Panc1 (cell line): ENCODE data around the gene ENTREP3.

Experiments
- POLR2AphosphoS5 ChIP-seq: IDR thresholded peaks from 2 replicates; pipeline ENCODE4 v1.6.1; 2012; ENCODE audit warnings: mild to moderate bottlenecking, low read depth, low read length, moderate library complexity
- SIN3A ChIP-seq: IDR thresholded peaks from 2 replicates; pipeline ENCODE4 v1.6.1; 2012; ENCODE audit warnings: low read depth, mild to moderate bottlenecking, low read length, moderate library complexity, borderline replicate concordance; ENCODE audit not compliant: insufficient read depth
- TCF7L2 ChIP-seq: IDR thresholded peaks from 2 replicates; pipeline ENCODE4 v1.6.1; 2011; ENCODE audit warnings: mild to moderate bottlenecking, low read depth, low read length, inconsistent platforms
- TF ChIP-seq, protein P1 (sequence below): fragments of 450-650 bp; IDR thresholded peaks from 2 replicates; pipeline ENCODE4 v1.5.1; 2017; ENCODE audit warnings: mild to moderate bottlenecking
- TF ChIP-seq, protein P2 (sequence below), 2 experiments: IDR thresholded peaks; 2 replicates each; pipeline ENCODE4 v1.6.1; 2011 to 2012; ENCODE audit warnings: low read depth in 2 of 2, control low read depth in 1 of 2, low read length in 1 of 2, mild to moderate bottlenecking in 1 of 2, moderate library complexity in 1 of 2; ENCODE audit not compliant: insufficient read depth in 1 of 2

DNA sequence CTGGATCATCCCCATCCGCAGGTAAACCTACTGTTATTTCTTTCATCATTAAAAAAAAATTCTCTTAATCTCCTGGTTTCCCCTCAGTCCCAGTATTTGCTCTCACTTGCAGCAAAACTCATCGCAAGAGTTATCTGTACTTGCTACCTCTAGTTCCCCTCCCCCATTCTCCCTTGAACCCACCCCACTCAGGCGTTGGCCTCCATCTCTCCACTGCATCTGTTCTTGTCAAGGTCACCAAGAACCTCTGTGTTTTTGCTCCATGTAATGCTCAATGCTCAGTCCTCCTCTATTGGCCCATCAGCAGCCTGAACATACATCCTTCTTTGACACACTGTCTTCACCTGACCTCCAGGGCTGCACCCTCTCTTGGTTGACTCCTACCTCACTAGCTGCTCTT, 41.4 kb upstream of the ENTREP3 start:
- TF ChIP-seq, protein P1, sequence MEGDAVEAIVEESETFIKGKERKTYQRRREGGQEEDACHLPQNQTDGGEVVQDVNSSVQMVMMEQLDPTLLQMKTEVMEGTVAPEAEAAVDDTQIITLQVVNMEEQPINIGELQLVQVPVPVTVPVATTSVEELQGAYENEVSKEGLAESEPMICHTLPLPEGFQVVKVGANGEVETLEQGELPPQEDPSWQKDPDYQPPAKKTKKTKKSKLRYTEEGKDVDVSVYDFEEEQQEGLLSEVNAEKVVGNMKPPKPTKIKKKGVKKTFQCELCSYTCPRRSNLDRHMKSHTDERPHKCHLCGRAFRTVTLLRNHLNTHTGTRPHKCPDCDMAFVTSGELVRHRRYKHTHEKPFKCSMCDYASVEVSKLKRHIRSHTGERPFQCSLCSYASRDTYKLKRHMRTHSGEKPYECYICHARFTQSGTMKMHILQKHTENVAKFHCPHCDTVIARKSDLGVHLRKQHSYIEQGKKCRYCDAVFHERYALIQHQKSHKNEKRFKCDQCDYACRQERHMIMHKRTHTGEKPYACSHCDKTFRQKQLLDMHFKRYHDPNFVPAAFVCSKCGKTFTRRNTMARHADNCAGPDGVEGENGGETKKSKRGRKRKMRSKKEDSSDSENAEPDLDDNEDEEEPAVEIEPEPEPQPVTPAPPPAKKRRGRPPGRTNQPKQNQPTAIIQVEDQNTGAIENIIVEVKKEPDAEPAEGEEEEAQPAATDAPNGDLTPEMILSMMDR, result no peak
- no peak for TF ChIP-seq POLR2AphosphoS5
- TF ChIP-seq SIN3A, result no peak
- TF ChIP-seq, protein P2, sequence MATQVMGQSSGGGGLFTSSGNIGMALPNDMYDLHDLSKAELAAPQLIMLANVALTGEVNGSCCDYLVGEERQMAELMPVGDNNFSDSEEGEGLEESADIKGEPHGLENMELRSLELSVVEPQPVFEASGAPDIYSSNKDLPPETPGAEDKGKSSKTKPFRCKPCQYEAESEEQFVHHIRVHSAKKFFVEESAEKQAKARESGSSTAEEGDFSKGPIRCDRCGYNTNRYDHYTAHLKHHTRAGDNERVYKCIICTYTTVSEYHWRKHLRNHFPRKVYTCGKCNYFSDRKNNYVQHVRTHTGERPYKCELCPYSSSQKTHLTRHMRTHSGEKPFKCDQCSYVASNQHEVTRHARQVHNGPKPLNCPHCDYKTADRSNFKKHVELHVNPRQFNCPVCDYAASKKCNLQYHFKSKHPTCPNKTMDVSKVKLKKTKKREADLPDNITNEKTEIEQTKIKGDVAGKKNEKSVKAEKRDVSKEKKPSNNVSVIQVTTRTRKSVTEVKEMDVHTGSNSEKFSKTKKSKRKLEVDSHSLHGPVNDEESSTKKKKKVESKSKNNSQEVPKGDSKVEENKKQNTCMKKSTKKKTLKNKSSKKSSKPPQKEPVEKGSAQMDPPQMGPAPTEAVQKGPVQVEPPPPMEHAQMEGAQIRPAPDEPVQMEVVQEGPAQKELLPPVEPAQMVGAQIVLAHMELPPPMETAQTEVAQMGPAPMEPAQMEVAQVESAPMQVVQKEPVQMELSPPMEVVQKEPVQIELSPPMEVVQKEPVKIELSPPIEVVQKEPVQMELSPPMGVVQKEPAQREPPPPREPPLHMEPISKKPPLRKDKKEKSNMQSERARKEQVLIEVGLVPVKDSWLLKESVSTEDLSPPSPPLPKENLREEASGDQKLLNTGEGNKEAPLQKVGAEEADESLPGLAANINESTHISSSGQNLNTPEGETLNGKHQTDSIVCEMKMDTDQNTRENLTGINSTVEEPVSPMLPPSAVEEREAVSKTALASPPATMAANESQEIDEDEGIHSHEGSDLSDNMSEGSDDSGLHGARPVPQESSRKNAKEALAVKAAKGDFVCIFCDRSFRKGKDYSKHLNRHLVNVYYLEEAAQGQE (IDR thresholded peaks at IDR 0.05; ENCODE audit: insufficient read depth in 1 of 2, low read depth in 2 of 2, low read length in 1 of 2), result no peak
- no peak for TF ChIP-seq TCF7L2
